GOT3 (cell line): Measurements from ENCODE around the gene FGL2.
"Not testable (repeated sequence)": the region's sequence is repeated elsewhere in the genome, so short reads cannot be mapped to it uniquely, and the experiment has no call there.

ENCODE experiments used
- DNase-seq: peaks from one replicate; lab custom pipeline; 2025; ENCODE audit warnings: mixed read lengths; lab: John Stamatoyannopoulos, UW

FGL2 gene

DNA sequence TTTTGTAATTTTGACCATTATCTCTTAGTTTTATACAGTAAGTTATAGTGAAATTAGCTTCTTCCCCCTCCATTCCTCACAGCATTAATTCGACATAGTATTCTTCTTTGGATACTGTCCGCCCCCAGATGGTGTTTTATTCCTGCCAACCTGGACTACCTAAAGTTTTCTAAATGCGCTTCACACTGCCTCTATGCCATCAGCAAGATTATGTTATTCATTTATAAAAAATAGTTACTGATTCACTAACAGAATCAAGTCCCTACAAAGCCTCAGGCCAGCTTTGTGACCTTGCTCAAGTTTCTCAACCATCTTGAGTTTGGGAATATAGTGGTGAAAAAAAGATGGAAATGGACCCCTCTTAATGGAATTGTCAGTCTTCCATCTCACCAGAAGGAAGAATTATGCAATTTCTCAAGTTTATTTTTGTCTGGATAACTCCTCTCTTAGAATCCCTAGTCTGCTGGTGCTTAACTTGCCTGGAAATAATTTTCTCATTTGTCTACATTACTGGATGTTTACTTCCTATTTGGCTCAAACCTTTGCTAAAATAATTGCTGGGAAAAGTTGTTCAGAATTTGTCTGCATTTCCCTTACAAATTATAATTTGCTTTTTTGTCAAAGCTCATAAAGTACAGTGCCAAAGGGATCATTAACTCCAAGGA lies 16.7 kb upstream of the FGL2 start:
- no peak for DNase-seq

GRCh38 chr7:77209479-77210139 lies 10.0 kb upstream of the FGL2 start:
- no peak for DNase-seq

GRCh38 chr7:77208416-77208815 lies 8.8 kb upstream of the FGL2 start:
- DNase-seq: no peak

DNA sequence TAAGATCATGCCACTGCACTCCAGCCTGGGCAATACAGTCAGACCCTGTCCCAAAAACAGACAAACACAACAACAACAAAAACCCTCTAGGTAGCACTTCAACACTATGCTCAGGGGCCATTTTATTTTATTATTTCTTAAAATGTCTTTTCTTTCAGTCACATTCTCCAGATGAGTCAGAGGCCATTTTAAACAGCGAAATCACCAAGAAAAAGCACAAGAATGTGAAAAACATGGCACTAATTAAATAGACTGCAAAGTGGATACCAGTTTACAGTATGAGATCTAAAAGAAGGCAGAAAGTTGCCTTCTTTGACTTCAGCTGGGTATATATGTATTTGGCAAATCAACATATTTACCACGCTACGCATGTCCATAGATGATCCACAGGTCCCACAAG lies 6.1 kb upstream of the FGL2 start:
- DNase-seq: no peak

DNA sequence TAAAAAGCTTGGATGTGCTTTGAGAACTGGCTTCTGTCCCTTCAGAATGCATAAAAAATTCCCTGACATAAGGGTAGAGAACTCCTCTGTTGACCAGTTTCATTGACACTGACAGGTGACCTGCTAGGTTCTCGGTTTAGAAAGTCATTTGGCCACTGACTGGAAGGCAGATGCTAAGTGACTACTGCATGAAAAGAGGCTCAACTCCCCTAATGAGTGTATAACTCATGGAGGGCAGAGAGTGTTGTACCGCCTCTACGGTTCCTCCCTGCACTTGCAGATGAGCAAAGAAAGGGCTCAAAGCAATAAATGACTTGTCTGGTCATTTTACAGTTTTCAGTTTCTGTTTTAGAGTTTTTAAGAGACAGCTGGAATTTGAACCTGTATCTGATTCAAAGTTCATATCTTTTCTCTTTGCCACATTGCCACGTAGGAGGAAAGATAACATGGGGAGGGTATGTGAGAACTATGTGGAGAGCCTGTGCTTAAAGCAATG lies 2.9 kb upstream of the FGL2 start:
- DNase-seq: no peak

- DNase-seq: no peak
Measured at GRCh38 chr7:77200542-77200941, 923 bp upstream of the FGL2 start.

DNA sequence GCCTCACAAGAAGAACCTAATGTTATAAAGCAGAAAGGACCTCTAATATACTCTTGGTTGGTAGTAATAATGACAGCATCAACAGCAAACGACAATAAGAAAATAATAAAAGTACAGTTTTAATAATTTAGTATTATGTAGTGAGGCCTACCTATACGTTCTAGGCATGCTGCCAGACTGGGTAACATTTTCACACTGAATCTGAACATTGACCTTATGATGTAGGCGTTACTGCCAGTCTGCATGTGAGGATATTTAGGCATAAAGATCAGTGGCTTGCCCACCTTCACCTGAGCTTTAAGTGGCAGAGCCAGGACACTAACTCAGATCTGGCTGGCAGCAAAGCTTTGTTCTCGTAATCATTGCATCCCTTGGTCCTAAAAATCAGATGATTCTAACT lies 2.5 kb downstream of the FGL2 start:
- DNase-seq: no peak

DNA sequence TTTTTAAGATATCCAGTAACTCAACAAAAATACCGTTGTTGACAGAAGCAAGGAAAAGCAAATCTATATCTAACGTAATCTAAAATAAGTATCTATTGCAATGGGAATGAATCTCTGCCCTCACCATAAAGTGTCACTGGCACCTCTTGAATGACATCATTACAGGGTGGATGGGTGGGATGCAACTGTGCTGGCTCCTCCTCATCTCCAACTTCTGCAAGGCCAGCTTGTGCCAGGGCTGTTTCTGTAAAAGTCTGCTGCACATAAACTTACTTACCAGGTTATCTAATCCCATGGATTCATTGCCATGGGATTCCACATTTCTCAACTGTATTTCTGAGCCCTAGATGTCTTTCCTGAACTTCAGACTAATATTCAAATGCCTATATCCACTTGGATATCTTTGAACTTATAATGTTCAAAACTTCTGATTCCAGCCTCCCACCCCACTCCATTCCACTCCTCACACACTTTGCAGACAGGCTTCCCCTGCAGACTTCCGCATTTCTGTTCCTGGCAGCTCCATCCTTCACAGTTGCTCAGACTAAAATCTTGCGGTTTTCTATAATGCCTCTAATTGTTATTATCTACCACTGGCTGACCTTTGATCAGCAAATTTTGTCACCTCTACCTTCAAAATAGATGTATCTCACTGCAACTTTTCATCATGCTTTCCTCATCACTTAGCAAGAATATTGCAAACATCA lies 10.7 kb downstream of the FGL2 start:
- DNase-seq: no peak

GRCh38 chr7:77185866-77186265 lies 13.8 kb downstream of the FGL2 start:
- DNase-seq: no peak

DNA sequence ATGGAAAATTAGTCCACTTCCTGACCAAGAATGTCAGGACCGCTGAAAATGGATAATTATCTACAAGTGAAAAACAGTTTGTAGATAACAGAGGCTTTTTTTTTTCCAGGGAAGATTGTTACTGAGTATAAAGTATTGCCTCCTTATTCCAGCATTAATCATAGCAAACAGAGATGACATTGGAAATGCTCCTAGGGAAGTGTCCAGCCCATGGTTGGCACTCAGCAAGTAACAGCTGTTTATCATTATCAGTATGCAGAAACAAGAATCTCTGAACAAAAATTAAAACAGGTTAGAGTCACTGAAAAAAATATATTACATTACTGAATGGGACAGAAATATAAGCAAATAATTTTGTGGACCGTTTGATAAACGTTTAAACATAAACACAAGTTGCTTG lies 14.6 kb downstream of the FGL2 start:
- no peak for DNase-seq

GRCh38 chr7:77184463-77184862 lies 15.2 kb downstream of the FGL2 start:
- no peak for DNase-seq

- DNase-seq: no peak
Measured at GRCh38 chr7:77182261-77182660, 17.4 kb downstream of the FGL2 start.

DNA sequence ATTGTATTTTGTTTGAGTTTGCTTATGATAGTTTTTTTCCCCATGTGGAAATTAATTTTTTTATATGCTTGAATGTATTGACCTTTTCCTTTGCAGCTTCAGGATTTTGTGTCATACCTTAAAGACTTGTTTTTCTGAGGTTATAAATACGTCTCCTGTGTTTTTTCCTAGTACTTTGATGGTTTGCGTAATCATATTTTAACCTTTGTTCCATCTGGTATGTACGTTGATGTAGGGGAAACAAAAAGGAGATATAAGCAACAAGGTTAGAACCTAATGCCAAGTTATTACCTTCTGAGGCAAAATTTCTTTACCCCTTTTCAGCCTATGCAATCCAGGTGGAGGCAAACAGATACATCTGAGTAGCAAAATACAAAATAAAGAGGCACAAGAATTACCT lies 17.9 kb downstream of the FGL2 start:
- DNase-seq: no peak

DNA sequence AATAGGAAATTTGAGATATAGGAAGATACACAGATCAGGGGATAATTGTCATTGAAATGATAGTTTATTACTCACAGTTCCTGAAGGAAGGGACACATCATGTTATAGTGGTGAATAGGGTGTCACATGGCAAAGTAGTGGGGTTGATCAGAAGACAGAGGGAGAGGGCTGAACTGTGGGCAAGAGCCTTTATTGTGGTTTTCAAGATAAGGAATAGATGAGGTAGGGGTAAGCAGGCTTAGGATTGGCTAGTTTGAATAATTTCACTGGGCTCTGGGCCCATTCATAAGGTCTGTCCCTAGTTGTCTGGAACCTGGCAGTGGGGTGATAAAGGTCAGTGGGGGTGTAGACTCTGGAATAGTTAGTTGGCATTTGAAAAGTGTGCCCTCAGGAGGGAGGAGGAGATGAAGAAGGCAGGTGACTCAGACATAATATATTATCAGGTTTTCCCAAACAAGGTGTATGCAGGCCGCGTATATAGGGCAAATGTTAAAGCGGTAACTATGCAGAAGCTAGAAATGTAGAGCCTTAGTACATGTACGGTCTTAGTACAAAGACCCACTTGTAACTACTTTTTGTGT lies 18.5 kb downstream of the FGL2 start:
- no peak for DNase-seq

DNA sequence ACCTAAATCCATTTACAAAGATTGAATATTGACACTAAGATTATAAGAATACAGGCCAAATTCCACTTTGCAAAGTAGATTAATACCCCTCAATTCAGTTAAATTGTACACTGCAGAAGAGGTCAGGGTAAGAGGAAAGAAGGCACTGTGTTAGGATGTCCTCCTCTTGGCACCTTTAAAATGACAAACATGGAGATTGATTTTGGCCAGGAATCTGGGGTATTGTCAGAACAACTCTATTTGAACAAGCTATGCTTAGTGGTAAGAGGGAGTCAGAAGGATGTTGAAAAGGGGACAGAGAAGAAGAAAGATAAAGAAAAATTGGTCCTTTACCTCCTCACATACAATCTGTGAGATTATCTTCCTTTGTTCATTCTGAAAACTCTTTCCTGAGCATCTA lies 21.6 kb downstream of the FGL2 start:
- not testable (repeated sequence) for DNase-seq

GRCh38 chr7:77177321-77177904 lies 22.2 kb downstream of the FGL2 start:
- DNase-seq: not testable (repeated sequence)

DNA sequence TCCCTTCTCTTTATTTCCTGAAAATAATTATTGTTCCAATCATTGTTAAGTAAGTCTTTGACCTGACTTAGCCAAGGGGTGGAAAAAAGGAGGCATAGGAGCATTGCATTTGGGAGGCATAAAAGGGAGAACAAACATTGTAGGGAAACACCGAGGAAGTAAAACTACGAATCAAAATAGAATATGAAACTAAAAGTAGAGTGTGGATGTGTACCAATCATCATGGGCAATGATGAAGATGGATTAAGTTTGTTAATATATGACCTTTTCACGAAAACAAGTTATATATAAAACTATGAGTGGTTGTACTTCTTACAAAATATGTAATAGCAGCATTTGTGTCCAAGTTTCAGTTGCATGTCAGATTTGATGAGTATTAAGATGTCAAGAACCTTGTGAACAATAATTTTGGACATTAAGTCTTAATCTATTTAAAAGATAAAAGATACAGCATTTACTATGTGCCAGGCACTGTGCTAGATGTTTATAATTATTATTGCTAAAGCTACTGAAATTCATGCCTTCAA lies 24.3 kb downstream of the FGL2 start:
- DNase-seq: not testable (repeated sequence)

DNA sequence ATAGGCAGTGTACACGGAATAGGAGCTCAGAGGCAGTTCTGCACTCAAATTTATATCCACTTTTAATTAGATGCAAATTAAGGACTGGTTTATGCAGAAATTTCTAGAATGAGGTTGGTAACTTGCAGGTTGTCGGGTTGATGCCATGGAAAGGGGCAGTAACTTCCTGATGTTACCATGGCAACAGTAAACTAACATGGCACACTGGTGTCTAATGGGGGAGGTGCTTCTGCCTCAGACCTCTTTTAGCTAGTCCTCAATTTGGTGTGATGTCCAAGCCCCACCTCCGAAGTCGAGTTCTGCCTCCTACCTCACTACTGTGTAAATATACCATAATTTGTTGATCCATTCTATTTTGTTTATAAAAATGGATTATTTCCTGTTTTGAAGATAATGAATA lies 25.2 kb downstream of the FGL2 start:
- not testable (repeated sequence) for DNase-seq

DNA sequence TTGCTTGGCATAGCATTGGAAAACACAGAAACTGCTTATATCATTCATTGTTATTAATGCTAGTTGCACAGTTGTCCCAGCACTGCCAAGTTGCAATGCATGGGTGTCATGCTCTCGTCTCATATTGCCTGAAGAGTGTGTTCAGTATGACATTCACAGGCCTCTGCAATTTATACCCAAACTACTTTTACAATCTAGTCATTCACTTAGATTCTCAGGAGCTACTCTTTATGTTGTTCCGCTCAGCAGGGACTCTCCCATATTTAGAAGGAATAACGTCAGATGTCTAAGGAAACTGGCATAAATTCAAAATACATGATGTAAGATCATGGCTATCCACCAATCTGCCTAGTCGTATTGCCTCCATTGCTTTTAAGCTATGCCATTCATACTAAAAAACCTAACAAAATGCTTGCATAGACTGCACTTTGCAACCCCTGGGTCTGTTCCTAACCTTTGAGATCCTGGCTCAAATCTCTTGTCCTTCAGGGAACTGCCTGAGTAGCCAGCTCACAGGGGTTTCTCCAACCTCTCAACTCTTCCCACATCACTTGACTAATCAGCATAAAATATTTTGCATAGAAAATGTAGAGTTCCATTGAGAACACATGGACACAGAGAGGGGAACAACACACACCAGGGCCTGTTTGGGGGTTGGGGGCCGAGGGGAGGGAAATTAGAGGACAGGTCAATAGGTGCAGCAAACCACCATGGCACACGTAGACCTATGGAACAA lies 27.0 kb downstream of the FGL2 start:
- not testable (repeated sequence) for DNase-seq

- DNase-seq: not testable (repeated sequence)
Measured at GRCh38 chr7:77171073-77171472, 28.5 kb downstream of the FGL2 start.

DNA sequence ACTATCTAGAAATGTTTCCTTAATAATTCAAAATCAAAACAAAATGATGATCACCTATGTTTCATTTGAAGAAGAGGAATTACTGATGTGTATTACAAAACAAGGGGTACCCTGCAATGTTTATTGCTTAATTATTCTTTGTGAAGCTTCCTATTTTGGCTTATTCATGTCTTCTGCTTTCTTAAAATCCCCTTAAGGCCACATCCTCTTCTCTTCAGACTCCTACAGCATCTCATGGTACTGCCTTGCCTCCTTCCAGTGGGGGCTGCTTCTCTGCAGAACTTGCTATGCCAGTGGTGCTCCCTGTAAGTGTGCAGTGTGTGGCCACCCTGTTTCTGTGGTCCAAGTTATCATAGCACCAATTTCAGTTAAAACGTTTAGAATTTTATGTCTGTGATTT lies 42.2 kb downstream of the FGL2 start:
- no peak for DNase-seq
